CD4-positive, alpha-beta memory T cell (primary cell): Measurements from ENCODE around the gene CEPT1. TPM values are rescaled to one million over a fixed set of nuclear protein-coding genes. Genes with fewer than 3 reads are reported as not detected.
A peak's percentile ranks its signal among the peaks of the same experiment; 100 is the strongest.
"Not testable (repeated sequence)": the region's sequence is repeated elsewhere in the genome, so short reads cannot be mapped to it uniquely, and the experiment has no call there.

Experiments used
- CTCF ChIA-PET: fragments of 350-600 bp; sonication (Branson Sonifier 250); formaldehyde crosslinking; loops from one replicate; lab custom pipeline; 2021; ENCODE audit warnings: inconsistent platforms; ENCODE audit not compliant: partially characterized antibody; lab: Charles Lee
- POLR2A ChIA-PET: fragments of 350-600 bp; sonication (Branson Sonifier 250); formaldehyde crosslinking; loops from one replicate; lab custom pipeline; 2021; ENCODE audit not compliant: partially characterized antibody; lab: Charles Lee
- DNase-seq, 5 donors: peaks; one replicate each; pipeline versions ENCODE4 v3.0.0 to v3.0.0-alpha.2; 2020 to 2022; ENCODE audit warnings: mixed read lengths in 1 of 5
- H3K27ac ChIP-seq: one replicate; pipeline ENCODE4 v1.7.0; 2013; ENCODE audit warnings: low read depth, low read length
- H3K27me3 ChIP-seq: 2 replicates; pipeline ENCODE4 v1.7.0; 2013; ENCODE audit warnings: mild to moderate bottlenecking, low read length, moderate library complexity; ENCODE audit not compliant: insufficient read depth
- H3K36me3 ChIP-seq: 2 replicates; pipeline ENCODE4 v1.7.0; 2013; ENCODE audit warnings: mild to moderate bottlenecking, low read length, moderate library complexity; ENCODE audit not compliant: insufficient read depth
- H3K4me1 ChIP-seq: 2 replicates; pipeline ENCODE4 v1.7.0; 2013; ENCODE audit warnings: mild to moderate bottlenecking, low read length, moderate library complexity; ENCODE audit not compliant: insufficient read depth
- H3K4me3 ChIP-seq, 2 donors: one replicate each; pipeline ENCODE4 v1.7.0; 2013; ENCODE audit warnings: low read length in 2 of 2, mild to moderate bottlenecking in 1 of 2
- H3K9me3 ChIP-seq, 2 donors: one replicate each; pipeline ENCODE4 v1.7.0; 2013; ENCODE audit warnings: low read length in 2 of 2, control low read depth in 1 of 2; ENCODE audit not compliant: control insufficient read depth in 1 of 2
- H3K27ac Mint-ChIP-seq, 7 donors: one replicate each; pipeline ENCODE4 v1.8.0; 2020 to 2021; ENCODE audit warnings: mixed read lengths in 7 of 7, mild to moderate bottlenecking in 6 of 7, inconsistent platforms in 3 of 7, moderate library complexity in 3 of 7
- H3K27me3 Mint-ChIP-seq, 2 donors: one replicate each; pipeline ENCODE4 v1.8.0; 2020 to 2021; ENCODE audit warnings: mixed read lengths in 2 of 2
- H3K36me3 Mint-ChIP-seq, 2 donors: one replicate each; pipeline ENCODE4 v1.8.0; 2020 to 2021; ENCODE audit warnings: mixed read lengths in 2 of 2, inconsistent platforms in 1 of 2, mild to moderate bottlenecking in 1 of 2
- H3K4me1 Mint-ChIP-seq, 4 donors: one replicate each; pipeline ENCODE4 v1.8.0; 2020 to 2021; ENCODE audit warnings: mixed read lengths in 4 of 4, mild to moderate bottlenecking in 1 of 4
- H3K4me3 Mint-ChIP-seq, 8 donors: one replicate each; pipeline ENCODE4 v1.8.0; 2020 to 2021; ENCODE audit warnings: mixed read lengths in 8 of 8, mild to moderate bottlenecking in 7 of 8, moderate library complexity in 6 of 8, inconsistent platforms in 3 of 8
- H3K9me3 Mint-ChIP-seq, 8 donors: one replicate each; pipeline ENCODE4 v1.8.0; 2020 to 2021; ENCODE audit warnings: mixed read lengths in 8 of 8, mild to moderate bottlenecking in 5 of 8, inconsistent platforms in 3 of 8, moderate library complexity in 1 of 8
- intact Hi-C: fragments of 100-400 bp; cut with micrococcal nuclease; formaldehyde crosslinking; loops from one replicate; pipeline ENCODE4 v1.15.1; 2023
- polyA plus RNA-seq, 2 donors: library from polyadenylated mRNA; unstranded; fragments of 300-500 nt; fragmentation: Illumina TruSeq; gene quantifications; one replicate each; pipeline ENCODE4 v1.2.3, GENCODE V29; 2021
- total RNA-seq, 2 experiments: library from RNA; stranded (reverse); gene quantifications; one replicate each; pipeline ENCODE4 v1.2.3, GENCODE V29; 2021

Gene CEPT1
- 10 to 100 TPM; 49.1 to 49.6 TPM for total RNA-seq
- 10 to 100 TPM; 18.4 to 33.3 TPM for polyA plus RNA-seq

GRCh38 chr1:111139956-111140679 lies at the start of gene CEPT1, which contains the start of gene DRAM2:
TSS of gene CEPT1 (plus strand) at chr1:111140223. CDS start at chr1:111147715, 7,492 bp downstream.
TSS of gene DRAM2 (minus strand) at chr1:111140093. CDS start at chr1:111131554, 8,539 bp downstream.
- Mint-ChIP-seq H3K9me3 (peaks cover 0 to 2% (median 0%) of the 10 kb centered on the region in 8 donors), H3K4me1 (peaks cover 32 to 54% (median 41%) of the 10 kb centered on the region in 4 donors), H3K4me3 (peak within 1 kb of the TSS; percentile 98 to 100 (median 100)), H3K27me3 (no peaks in the 10 kb centered on the region), H3K36me3 (peaks cover 16 to 36% of the 10 kb centered on the region in 2 donors), H3K27ac (peak within 1 kb of the TSS; percentile 84 to 100 (median 99))
- POLR2A ChIA-PET = interaction anchor here (0.9 to 3.3 kb wide), 22 partner anchors 10 to 803 kb away, joined by 3 to 36 read pairs (median 4); partner anchors contain the start of genes DENND2D, KCNA3 and OVGP1
- peaks cover 2% of the 10 kb centered on the region for H3K36me3 ChIP-seq
- peak within 1 kb of the TSS; percentile 57 to 97 for H3K4me3 ChIP-seq
- H3K4me1 ChIP-seq = peaks cover 54% of the 10 kb centered on the region
- DNase-seq = peak; percentile 89 to 95 (median 91)
- no peaks in the 10 kb centered on the region for H3K9me3 ChIP-seq
- H3K27ac ChIP-seq = peak within 1 kb of the TSS; percentile 79
- CTCF ChIA-PET = interaction anchor here (1.1 to 2.3 kb wide), 6 partner anchors 53 to 521 kb away, joined by 3 to 9 read pairs (median 4); no protein-coding TSS in a partner anchor
- no peaks in the 10 kb centered on the region for H3K27me3 ChIP-seq
- intact Hi-C loops = loop anchor here (1.0 to 5.0 kb wide), 5 partner anchors 62 to 801 kb away; partner anchors contain the start of genes DENND2D and RBM15

- CTCF ChIA-PET, POLR2A ChIA-PET, H3K27ac ChIP-seq, H3K4me1 ChIP-seq, H3K27ac Mint-ChIP-seq, H3K36me3 Mint-ChIP-seq, H3K4me1 Mint-ChIP-seq, H3K4me3 Mint-ChIP-seq, H3K27me3 Mint-ChIP-seq, intact Hi-C loops, H3K27me3 ChIP-seq, H3K9me3 ChIP-seq, DNase-seq, H3K4me3 ChIP-seq, H3K36me3 ChIP-seq: not testable (repeated sequence)
- peaks cover 6 to 68% (median 50%) of the 10 kb centered on the region in 8 donors for H3K9me3 Mint-ChIP-seq
Measured at GRCh38 chr1:111095421-111095820, 44.6 kb upstream of the CEPT1 start.

- Mint-ChIP-seq H3K4me3 (no peak overlapping the region), H3K9me3 (peaks cover 6 to 82% (median 62%) of the 10 kb centered on the region in 8 donors), H3K27me3 (peaks cover 3% of the 10 kb centered on the region in 2 donors), H3K27ac (no peak overlapping the region), H3K36me3 (peaks cover 3 to 7% of the 10 kb centered on the region in 2 donors), H3K4me1 (no peaks in the 10 kb centered on the region)
- Histone ChIP-seq H3K9me3 (peaks cover 0 to 4% of the 10 kb centered on the region in 2 donors), H3K27me3 (no peaks in the 10 kb centered on the region), H3K36me3 (no peaks in the 10 kb centered on the region), H3K27ac (no peak overlapping the region), H3K4me1 (no peaks in the 10 kb centered on the region), H3K4me3 (no peak overlapping the region)
- ChIA-PET CTCF (interaction anchor here (1.4 kb wide), 1 partner anchor 67 kb away, joined by 3 read pairs; no protein-coding TSS in a partner anchor), POLR2A (no interaction called here)
- intact Hi-C loops = no loop called here
- no peak for DNase-seq
Measured at GRCh38 chr1:111097356-111098099, 42.5 kb upstream of the CEPT1 start.

GRCh38 chr1:111099289-111099688 lies 40.7 kb upstream of the CEPT1 start:
- no peaks in the 10 kb centered on the region for H3K27me3 ChIP-seq
- H3K4me1 ChIP-seq = no peaks in the 10 kb centered on the region
- Mint-ChIP-seq H3K27ac (no peak overlapping the region), H3K27me3 (peaks cover under 1 to 1% of the 10 kb centered on the region in 2 donors), H3K4me1 (no peaks in the 10 kb centered on the region), H3K9me3 (peaks cover 5 to 81% (median 55%) of the 10 kb centered on the region in 8 donors), H3K4me3 (no peak overlapping the region), H3K36me3 (peaks cover 3 to 7% of the 10 kb centered on the region in 2 donors)
- peaks cover 0 to 4% of the 10 kb centered on the region in 2 donors for H3K9me3 ChIP-seq
- H3K27ac ChIP-seq = no peak overlapping the region
- no peak for DNase-seq
- ChIA-PET POLR2A (no interaction called here), CTCF (interaction anchor here (1.4 kb wide), 1 partner anchor 69 kb away, joined by 3 read pairs; no protein-coding TSS in a partner anchor)
- H3K4me3 ChIP-seq = no peak overlapping the region
- no peaks in the 10 kb centered on the region for H3K36me3 ChIP-seq
- intact Hi-C loops = no loop called here

- Histone ChIP-seq H3K4me1 (no peaks in the 10 kb centered on the region), H3K9me3 (peaks cover 0 to 4% of the 10 kb centered on the region in 2 donors), H3K27me3 (no peaks in the 10 kb centered on the region), H3K27ac (no peak overlapping the region), H3K36me3 (no peaks in the 10 kb centered on the region), H3K4me3 (no peak overlapping the region)
- ChIA-PET CTCF (no interaction called here), POLR2A (no interaction called here)
- Mint-ChIP-seq H3K27me3 (no peaks in the 10 kb centered on the region), H3K9me3 (peaks cover 3 to 61% (median 40%) of the 10 kb centered on the region in 8 donors), H3K27ac (peak overlapping the region in 1 of 7 donors; percentile 51), H3K36me3 (peaks cover 0 to 4% of the 10 kb centered on the region in 2 donors), H3K4me3 (no peak overlapping the region), H3K4me1 (no peaks in the 10 kb centered on the region)
- peak in 1 of 5 donors; percentile 27 for DNase-seq
- intact Hi-C loops = no loop called here
Measured at GRCh38 chr1:111101854-111102642, 38.0 kb upstream of the CEPT1 start.

GRCh38 chr1:111104981-111105380 lies 35.0 kb upstream of the CEPT1 start:
- no peak for DNase-seq
- Histone ChIP-seq H3K36me3 (no peaks in the 10 kb centered on the region), H3K4me3 (no peak overlapping the region), H3K27ac (no peak overlapping the region), H3K27me3 (no peaks in the 10 kb centered on the region), H3K9me3 (peaks cover 0 to 4% of the 10 kb centered on the region in 2 donors), H3K4me1 (no peaks in the 10 kb centered on the region)
- ChIA-PET CTCF (no interaction called here), POLR2A (no interaction called here)
- H3K27ac Mint-ChIP-seq = no peak overlapping the region
- intact Hi-C loops = no loop called here
- H3K4me3 Mint-ChIP-seq = no peak overlapping the region
- peaks cover 5 to 53% (median 34%) of the 10 kb centered on the region in 8 donors for H3K9me3 Mint-ChIP-seq
- H3K4me1 Mint-ChIP-seq = no peaks in the 10 kb centered on the region
- peaks cover 5 to 7% of the 10 kb centered on the region in 2 donors for H3K36me3 Mint-ChIP-seq
- peaks cover 0 to 2% of the 10 kb centered on the region in 2 donors for H3K27me3 Mint-ChIP-seq
